KMS-11 (cell line): ENCODE data around the gene INO80C.
"Not testable (repeated sequence)": the region's sequence is repeated elsewhere in the genome, so short reads cannot be mapped to it uniquely, and the experiment has no call there.

Source experiments
- H2AFZ ChIP-seq: fragments of 200-600 bp; sonication (generic); 2 replicates; pipeline ENCODE4 v1.6.1; 2016; ENCODE audit warnings: antibody characterized with exemption, mixed run types, low read depth
- H3K27ac ChIP-seq: fragments of 200-600 bp; sonication (generic); 2 replicates; pipeline ENCODE4 v1.6.1; 2016; ENCODE audit warnings: mild to moderate bottlenecking, mixed run types
- H3K27me3 ChIP-seq: fragments of 200-600 bp; sonication (generic); 2 replicates; pipeline ENCODE4 v1.6.1; 2017; ENCODE audit warnings: mild to moderate bottlenecking, low read depth, mixed run types, moderate library complexity; ENCODE audit not compliant: insufficient read depth
- H3K36me3 ChIP-seq: fragments of 200-600 bp; sonication (generic); 2 replicates; pipeline ENCODE4 v1.6.1; 2017; ENCODE audit warnings: mild to moderate bottlenecking, mixed run types; ENCODE audit not compliant: insufficient read depth
- H3K4me1 ChIP-seq: fragments of 200-600 bp; sonication (generic); 2 replicates; pipeline ENCODE4 v1.6.1; 2016; ENCODE audit warnings: mild to moderate bottlenecking, low read depth, mixed run types; ENCODE audit not compliant: poor library complexity, severe bottlenecking
- H3K4me2 ChIP-seq: fragments of 200-600 bp; sonication (generic); 2 replicates; pipeline ENCODE4 v1.7.0; 2016; ENCODE audit warnings: mild to moderate bottlenecking, mixed run types
- H3K4me3 ChIP-seq: fragments of 200-600 bp; sonication (generic); IDR thresholded peaks from 2 replicates; pipeline ENCODE4 v1.6.1; 2017; ENCODE audit warnings: low read depth, low read length, mixed read lengths; ENCODE audit not compliant: insufficient read depth
- H3K79me2 ChIP-seq: fragments of 200-600 bp; sonication (generic); 2 replicates; pipeline ENCODE4 v1.6.1; 2016; ENCODE audit warnings: low read depth, mixed run types; ENCODE audit not compliant: insufficient read depth
- H3K9ac ChIP-seq: fragments of 200-600 bp; sonication (generic); 2 replicates; pipeline ENCODE4 v1.6.1; 2016; ENCODE audit warnings: mild to moderate bottlenecking, mixed run types
- H4K20me1 ChIP-seq: fragments of 200-600 bp; sonication (generic); 2 replicates; pipeline ENCODE4 v1.6.1; 2016; ENCODE audit warnings: mild to moderate bottlenecking, mixed run types; ENCODE audit not compliant: insufficient read depth
- CTCF ChIP-seq: fragments of 200-600 bp; sonication (generic); conservative IDR thresholded peaks from 2 replicates; pipeline ENCODE4 v1.6.1; 2017; ENCODE audit warnings: low read depth, mild to moderate bottlenecking, antibody characterized with exemption, low read length, moderate library complexity, mixed read lengths

INO80C gene

GRCh38 chr18:35457140-35457704 lies 40.5 kb downstream of the INO80C start:
- Histone ChIP-seq H3K36me3 (no peaks in the 10 kb centered on the region), H4K20me1 (no peaks in the 10 kb centered on the region), H3K4me3 (no peak overlapping the region), H3K27me3 (no peaks in the 10 kb centered on the region), H3K4me1 (peaks cover 13% of the 10 kb centered on the region), H2AFZ (no peak overlapping the region), H3K4me2 (no peak overlapping the region), H3K9ac (no peak overlapping the region), H3K27ac (no peak overlapping the region), H3K79me2 (no peaks in the 10 kb centered on the region)
- TF ChIP-seq CTCF = no peak

- H3K9ac ChIP-seq = no peak overlapping the region
Observed at GRCh38 chr18:35455926-35456763, 41.6 kb downstream of the INO80C start.

GRCh38 chr18:35454803-35455202 lies 43.0 kb downstream of the INO80C start:
- Histone ChIP-seq H4K20me1 (no peaks in the 10 kb centered on the region), H3K27ac (no peak overlapping the region), H3K4me1 (peaks cover 13% of the 10 kb centered on the region), H3K4me2 (no peak overlapping the region), H3K79me2 (no peaks in the 10 kb centered on the region), H3K27me3 (no peaks in the 10 kb centered on the region), H2AFZ (no peak overlapping the region), H3K9ac (no peak overlapping the region), H3K4me3 (no peak overlapping the region), H3K36me3 (no peaks in the 10 kb centered on the region)
- no peak for TF ChIP-seq CTCF

More at GRCh38 chr18:35455926-35456763, 41.6 kb downstream of the INO80C start:
- no peak overlapping the region for H3K27ac ChIP-seq
- H3K4me2 ChIP-seq = no peak overlapping the region
- no peaks in the 10 kb centered on the region for H4K20me1 ChIP-seq
- no peaks in the 10 kb centered on the region for H3K79me2 ChIP-seq
- no peak overlapping the region for H3K4me3 ChIP-seq
- no peak for TF ChIP-seq CTCF
- peaks cover 13% of the 10 kb centered on the region for H3K4me1 ChIP-seq
- no peaks in the 10 kb centered on the region for H3K27me3 ChIP-seq
- no peak overlapping the region for H2AFZ ChIP-seq
- H3K36me3 ChIP-seq = no peaks in the 10 kb centered on the region

- H4K20me1 ChIP-seq, H3K27ac ChIP-seq, H3K4me1 ChIP-seq: not testable (repeated sequence)
Observed at GRCh38 chr18:35453065-35453464, 44.7 kb downstream of the INO80C start.

GRCh38 chr18:35451916-35452315 lies 45.8 kb downstream of the INO80C start:
- no peaks in the 10 kb centered on the region for H4K20me1 ChIP-seq
- TF ChIP-seq CTCF = no peak
- no peaks in the 10 kb centered on the region for H3K79me2 ChIP-seq
- no peak overlapping the region for H2AFZ ChIP-seq
- no peak overlapping the region for H3K4me3 ChIP-seq
- H3K27me3 ChIP-seq = no peaks in the 10 kb centered on the region
- H3K9ac ChIP-seq = no peak overlapping the region
- H3K4me1 ChIP-seq = no peaks in the 10 kb centered on the region
- no peak overlapping the region for H3K4me2 ChIP-seq
- no peaks in the 10 kb centered on the region for H3K36me3 ChIP-seq
- no peak overlapping the region for H3K27ac ChIP-seq

More at GRCh38 chr18:35453065-35453464, 44.7 kb downstream of the INO80C start:
- H3K9ac ChIP-seq, H2AFZ ChIP-seq, H3K79me2 ChIP-seq, H3K27me3 ChIP-seq, H3K4me3 ChIP-seq, H3K36me3 ChIP-seq, H3K4me2 ChIP-seq: not testable (repeated sequence)
